WTC11 (cell line): ENCODE results near the gene LRRC30.

ENCODE experiments used
- CREB1 ChIP-seq: sonication (generic); formaldehyde crosslinking; IDR thresholded peaks from 2 replicates; pipeline ENCODE4 v1.8.0; 2023; ENCODE audit warnings: mild to moderate bottlenecking, missing genetic modification reagents
- IRF1 ChIP-seq: sonication (generic); formaldehyde crosslinking; IDR thresholded peaks from 2 replicates; pipeline ENCODE4 v1.8.0; 2023; ENCODE audit warnings: missing genetic modification reagents
- NR3C1 ChIP-seq: sonication (generic); formaldehyde crosslinking; conservative IDR thresholded peaks from 2 replicates; pipeline ENCODE4 v1.8.1; 2023; ENCODE audit warnings: low read depth, mild to moderate bottlenecking, missing genetic modification reagents
- OVOL2 ChIP-seq: fragments of 250-450 bp; sonication (Bioruptor Pico); IDR thresholded peaks from 2 replicates; pipeline ENCODE4 v1.9.0; 2021; ENCODE audit warnings: mild to moderate bottlenecking, borderline replicate concordance
- SP1 ChIP-seq: sonication (generic); formaldehyde crosslinking; conservative IDR thresholded peaks from 2 replicates; pipeline ENCODE4 v1.8.1; 2022; ENCODE audit warnings: missing genetic modification reagents
- USF1 ChIP-seq: sonication (generic); formaldehyde crosslinking; IDR thresholded peaks from 2 replicates; pipeline ENCODE4 v1.8.0; 2022; ENCODE audit warnings: mild to moderate bottlenecking, missing genetic modification reagents
- USF2 ChIP-seq: sonication (generic); formaldehyde crosslinking; IDR thresholded peaks from 2 replicates; pipeline ENCODE4 v1.8.1; 2023; ENCODE audit warnings: mild to moderate bottlenecking, missing genetic modification reagents, moderate library complexity
- TF ChIP-seq, protein P1 (sequence below): fragments of 200-600 bp; IDR thresholded peaks from 2 replicates; pipeline ENCODE4 v1.8.0; 2022; ENCODE audit warnings: antibody characterized with exemption
- TF ChIP-seq, protein P2 (sequence below): sonication (generic); formaldehyde crosslinking; IDR thresholded peaks from 2 replicates; pipeline ENCODE4 v1.8.1; 2022; ENCODE audit warnings: low read depth, missing genetic modification reagents, borderline replicate concordance

DNA sequence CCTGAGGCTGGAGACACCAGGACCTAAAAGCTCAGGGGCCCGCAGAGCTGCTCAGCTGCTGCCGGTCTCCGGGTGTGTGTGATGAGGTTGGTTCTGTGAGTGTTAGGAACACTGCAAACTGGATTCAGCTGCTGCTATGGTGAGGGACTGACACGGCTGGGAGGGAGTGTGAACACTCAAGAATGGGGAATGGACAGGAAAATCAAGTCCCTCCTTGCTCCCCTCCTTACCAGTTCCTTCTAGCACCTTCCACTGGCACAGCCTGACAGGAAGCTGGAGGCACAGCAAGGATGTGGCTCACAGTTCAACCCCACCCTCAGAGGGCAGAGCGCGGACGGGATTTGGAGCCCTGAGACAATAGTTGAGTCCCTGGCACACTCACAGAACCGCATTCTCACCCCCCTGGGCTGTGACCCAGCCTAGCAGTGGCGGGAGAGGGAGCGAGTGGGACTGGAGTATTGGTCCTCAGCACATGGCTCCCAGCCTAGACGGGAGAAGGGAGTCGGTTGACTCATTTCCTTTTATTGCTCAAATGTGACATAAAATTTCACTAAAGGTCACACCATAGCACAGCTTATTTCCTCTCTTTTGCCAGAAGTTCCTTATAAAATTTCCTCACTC, 42.5 kb downstream of the LRRC30 start:
- TF ChIP-seq, protein P1, sequence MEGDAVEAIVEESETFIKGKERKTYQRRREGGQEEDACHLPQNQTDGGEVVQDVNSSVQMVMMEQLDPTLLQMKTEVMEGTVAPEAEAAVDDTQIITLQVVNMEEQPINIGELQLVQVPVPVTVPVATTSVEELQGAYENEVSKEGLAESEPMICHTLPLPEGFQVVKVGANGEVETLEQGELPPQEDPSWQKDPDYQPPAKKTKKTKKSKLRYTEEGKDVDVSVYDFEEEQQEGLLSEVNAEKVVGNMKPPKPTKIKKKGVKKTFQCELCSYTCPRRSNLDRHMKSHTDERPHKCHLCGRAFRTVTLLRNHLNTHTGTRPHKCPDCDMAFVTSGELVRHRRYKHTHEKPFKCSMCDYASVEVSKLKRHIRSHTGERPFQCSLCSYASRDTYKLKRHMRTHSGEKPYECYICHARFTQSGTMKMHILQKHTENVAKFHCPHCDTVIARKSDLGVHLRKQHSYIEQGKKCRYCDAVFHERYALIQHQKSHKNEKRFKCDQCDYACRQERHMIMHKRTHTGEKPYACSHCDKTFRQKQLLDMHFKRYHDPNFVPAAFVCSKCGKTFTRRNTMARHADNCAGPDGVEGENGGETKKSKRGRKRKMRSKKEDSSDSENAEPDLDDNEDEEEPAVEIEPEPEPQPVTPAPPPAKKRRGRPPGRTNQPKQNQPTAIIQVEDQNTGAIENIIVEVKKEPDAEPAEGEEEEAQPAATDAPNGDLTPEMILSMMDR: no peak
- TF ChIP-seq CREB1 (CRISPR knock-in tag) (no peak), USF2 (no peak), IRF1 (CRISPR knock-in tag) (no peak), USF1 (no peak), OVOL2 (CRISPR knock-in tag) (no peak), NR3C1 (CRISPR knock-in tag) (no peak), SP1 (CRISPR knock-in tag) (no peak)
- TF ChIP-seq, protein P2, sequence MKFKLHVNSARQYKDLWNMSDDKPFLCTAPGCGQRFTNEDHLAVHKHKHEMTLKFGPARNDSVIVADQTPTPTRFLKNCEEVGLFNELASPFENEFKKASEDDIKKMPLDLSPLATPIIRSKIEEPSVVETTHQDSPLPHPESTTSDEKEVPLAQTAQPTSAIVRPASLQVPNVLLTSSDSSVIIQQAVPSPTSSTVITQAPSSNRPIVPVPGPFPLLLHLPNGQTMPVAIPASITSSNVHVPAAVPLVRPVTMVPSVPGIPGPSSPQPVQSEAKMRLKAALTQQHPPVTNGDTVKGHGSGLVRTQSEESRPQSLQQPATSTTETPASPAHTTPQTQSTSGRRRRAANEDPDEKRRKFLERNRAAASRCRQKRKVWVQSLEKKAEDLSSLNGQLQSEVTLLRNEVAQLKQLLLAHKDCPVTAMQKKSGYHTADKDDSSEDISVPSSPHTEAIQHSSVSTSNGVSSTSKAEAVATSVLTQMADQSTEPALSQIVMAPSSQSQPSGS (CRISPR knock-in tag): no peak
